B cell (primary cell): ENCODE results near the gene CEMIP2.

Experiments
- EZH2 ChIP-seq: IDR thresholded peaks from 2 replicates; pipeline ENCODE4 v1.6.1; 2012; ENCODE audit warnings: borderline replicate concordance, low read depth, mild to moderate bottlenecking, moderate library complexity, low read length; ENCODE audit not compliant: insufficient read depth, poor library complexity, severe bottlenecking
- TF ChIP-seq, protein P1 (sequence below): fragments of 200-600 bp; IDR thresholded peaks from one replicate; pipeline ENCODE4 v1.8.0; 2022; ENCODE audit warnings: antibody characterized with exemption, mild to moderate bottlenecking

DNA sequence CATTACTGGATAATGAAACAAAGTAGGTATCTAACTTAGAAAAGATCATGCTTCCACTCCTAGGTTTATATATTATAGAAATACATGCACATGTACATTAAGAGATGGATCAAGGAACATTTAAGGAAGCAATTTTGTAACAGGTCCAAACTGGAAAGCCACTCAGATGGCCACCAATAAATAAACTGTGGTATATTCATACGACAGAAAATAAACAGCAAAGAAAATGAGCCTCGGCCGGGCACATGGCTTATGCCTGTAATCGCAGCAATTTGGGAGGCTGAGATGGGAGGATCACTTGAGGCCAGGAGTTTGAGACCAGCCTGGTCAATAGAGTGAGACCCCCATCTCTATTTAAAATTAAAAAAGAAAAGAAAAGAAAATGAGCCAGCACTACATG, 25.6 kb downstream of the CEMIP2 start:
- TF ChIP-seq, protein P1, sequence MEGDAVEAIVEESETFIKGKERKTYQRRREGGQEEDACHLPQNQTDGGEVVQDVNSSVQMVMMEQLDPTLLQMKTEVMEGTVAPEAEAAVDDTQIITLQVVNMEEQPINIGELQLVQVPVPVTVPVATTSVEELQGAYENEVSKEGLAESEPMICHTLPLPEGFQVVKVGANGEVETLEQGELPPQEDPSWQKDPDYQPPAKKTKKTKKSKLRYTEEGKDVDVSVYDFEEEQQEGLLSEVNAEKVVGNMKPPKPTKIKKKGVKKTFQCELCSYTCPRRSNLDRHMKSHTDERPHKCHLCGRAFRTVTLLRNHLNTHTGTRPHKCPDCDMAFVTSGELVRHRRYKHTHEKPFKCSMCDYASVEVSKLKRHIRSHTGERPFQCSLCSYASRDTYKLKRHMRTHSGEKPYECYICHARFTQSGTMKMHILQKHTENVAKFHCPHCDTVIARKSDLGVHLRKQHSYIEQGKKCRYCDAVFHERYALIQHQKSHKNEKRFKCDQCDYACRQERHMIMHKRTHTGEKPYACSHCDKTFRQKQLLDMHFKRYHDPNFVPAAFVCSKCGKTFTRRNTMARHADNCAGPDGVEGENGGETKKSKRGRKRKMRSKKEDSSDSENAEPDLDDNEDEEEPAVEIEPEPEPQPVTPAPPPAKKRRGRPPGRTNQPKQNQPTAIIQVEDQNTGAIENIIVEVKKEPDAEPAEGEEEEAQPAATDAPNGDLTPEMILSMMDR: no peak
- no peak for TF ChIP-seq EZH2
